SU-DHL-6 (cell line): ENCODE measurements around the gene HMCN2.

ENCODE experiments used
- H2AFZ ChIP-seq: fragments of 200-600 bp; sonication (generic); 2 replicates; pipeline ENCODE4 v1.6.1; 2014; ENCODE audit warnings: low read depth, mild to moderate bottlenecking, moderate library complexity, mixed read lengths, antibody characterized with exemption, low read length; ENCODE audit not compliant: severe bottlenecking
- H3F3A ChIP-seq: fragments of 200-600 bp; shearing (Covaris generic); 2 replicates; pipeline ENCODE4 v1.6.0; 2016; ENCODE audit warnings: antibody characterized with exemption, mild to moderate bottlenecking; ENCODE audit not compliant: insufficient read depth
- H3K27ac ChIP-seq: fragments of 200-600 bp; sonication (generic); 2 replicates; pipeline ENCODE4 v1.5.1; 2016; ENCODE audit warnings: low read depth, mild to moderate bottlenecking, low read length, moderate library complexity, mixed read lengths
- H3K27me3 ChIP-seq: fragments of 200-600 bp; sonication (generic), shearing (Covaris generic); 2 replicates; pipeline ENCODE4 v1.6.0; 2014; ENCODE audit warnings: mild to moderate bottlenecking, low read length
- H3K36me3 ChIP-seq: fragments of 200-600 bp; sonication (generic); 2 replicates; pipeline ENCODE4 v1.6.1; 2014; ENCODE audit warnings: mild to moderate bottlenecking, low read length, mixed read lengths
- H3K4me2 ChIP-seq: fragments of 300-600, 200-600 bp; shearing (Covaris generic), sonication (generic); 2 replicates; pipeline ENCODE4 v1.6.0; 2014; ENCODE audit warnings: low read length, low read depth, mild to moderate bottlenecking; ENCODE audit not compliant: poor library complexity, severe bottlenecking
- H3K4me3 ChIP-seq: fragments of 200-600 bp; sonication (generic); 2 replicates; pipeline ENCODE4 v1.5.1; 2014; ENCODE audit warnings: antibody characterized with exemption, low read length, mild to moderate bottlenecking, mixed read lengths; ENCODE audit not compliant: insufficient read depth, poor library complexity, severe bottlenecking
- H3K79me2 ChIP-seq: fragments of 200-600 bp; sonication (generic); 2 replicates; pipeline ENCODE4 v1.6.1; 2014; ENCODE audit warnings: mild to moderate bottlenecking, low read length, moderate library complexity; ENCODE audit not compliant: insufficient read depth
- H3K9ac ChIP-seq: fragments of 200-600 bp; sonication (generic); 2 replicates; pipeline ENCODE4 v1.7.0; 2014; ENCODE audit warnings: mild to moderate bottlenecking, low read length
- H3K9me2 ChIP-seq: fragments of 200-600 bp; sonication (generic); replicated peaks from 2 replicates; pipeline ENCODE4 v1.6.1; 2014; ENCODE audit warnings: low read length; ENCODE audit not compliant: insufficient read depth
- H3K9me3 ChIP-seq: fragments of 200-600 bp; sonication (generic); 2 replicates; pipeline ENCODE4 v1.6.1; 2014; ENCODE audit warnings: low read length, mixed read lengths; ENCODE audit not compliant: insufficient read depth
- H4K20me1 ChIP-seq: fragments of 200-600 bp; sonication (generic); 2 replicates; pipeline ENCODE4 v1.6.1; 2014; ENCODE audit warnings: low read depth, mild to moderate bottlenecking, antibody characterized with exemption, low read length, moderate library complexity, mixed read lengths
- EZH2phosphoT487 ChIP-seq: fragments of 200-600 bp; sonication (generic), shearing (Covaris generic); conservative IDR thresholded peaks from 2 replicates; pipeline ENCODE4 v1.6.1; 2018; ENCODE audit warnings: mild to moderate bottlenecking, antibody characterized with exemption, low read length, moderate library complexity, mixed read lengths
- TF ChIP-seq, protein P1 (sequence below): fragments of 200-600 bp; sonication (generic); IDR thresholded peaks from one replicate; pipeline ENCODE4 v1.5.1; 2017; ENCODE audit warnings: antibody characterized with exemption, mild to moderate bottlenecking, low read length, moderate library complexity; ENCODE audit not compliant: insufficient read depth, poor library complexity, severe bottlenecking

HMCN2 gene

DNA sequence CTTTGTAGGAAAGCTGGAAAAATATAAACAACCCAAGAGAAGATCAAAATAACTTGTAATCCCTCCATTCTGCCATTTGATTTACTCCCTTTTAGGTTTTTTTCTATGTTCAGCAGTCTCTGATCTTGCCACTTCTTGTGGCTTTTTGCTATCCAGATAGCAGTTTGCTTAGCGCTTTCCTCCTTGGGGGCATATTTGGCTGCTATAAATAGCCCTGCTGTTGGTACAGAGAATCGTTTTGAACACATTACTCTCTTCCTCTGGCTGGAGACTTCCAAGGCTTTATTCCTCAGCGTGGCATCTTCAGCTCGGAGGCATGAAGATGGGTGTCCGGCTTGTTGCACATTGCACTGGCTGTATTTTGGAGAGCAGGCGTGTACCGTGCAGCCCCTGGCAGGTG lies 38.6 kb downstream of the HMCN2 start:
- TF ChIP-seq EZH2phosphoT487: no peak
- TF ChIP-seq, protein P1, sequence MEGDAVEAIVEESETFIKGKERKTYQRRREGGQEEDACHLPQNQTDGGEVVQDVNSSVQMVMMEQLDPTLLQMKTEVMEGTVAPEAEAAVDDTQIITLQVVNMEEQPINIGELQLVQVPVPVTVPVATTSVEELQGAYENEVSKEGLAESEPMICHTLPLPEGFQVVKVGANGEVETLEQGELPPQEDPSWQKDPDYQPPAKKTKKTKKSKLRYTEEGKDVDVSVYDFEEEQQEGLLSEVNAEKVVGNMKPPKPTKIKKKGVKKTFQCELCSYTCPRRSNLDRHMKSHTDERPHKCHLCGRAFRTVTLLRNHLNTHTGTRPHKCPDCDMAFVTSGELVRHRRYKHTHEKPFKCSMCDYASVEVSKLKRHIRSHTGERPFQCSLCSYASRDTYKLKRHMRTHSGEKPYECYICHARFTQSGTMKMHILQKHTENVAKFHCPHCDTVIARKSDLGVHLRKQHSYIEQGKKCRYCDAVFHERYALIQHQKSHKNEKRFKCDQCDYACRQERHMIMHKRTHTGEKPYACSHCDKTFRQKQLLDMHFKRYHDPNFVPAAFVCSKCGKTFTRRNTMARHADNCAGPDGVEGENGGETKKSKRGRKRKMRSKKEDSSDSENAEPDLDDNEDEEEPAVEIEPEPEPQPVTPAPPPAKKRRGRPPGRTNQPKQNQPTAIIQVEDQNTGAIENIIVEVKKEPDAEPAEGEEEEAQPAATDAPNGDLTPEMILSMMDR: no peak

DNA sequence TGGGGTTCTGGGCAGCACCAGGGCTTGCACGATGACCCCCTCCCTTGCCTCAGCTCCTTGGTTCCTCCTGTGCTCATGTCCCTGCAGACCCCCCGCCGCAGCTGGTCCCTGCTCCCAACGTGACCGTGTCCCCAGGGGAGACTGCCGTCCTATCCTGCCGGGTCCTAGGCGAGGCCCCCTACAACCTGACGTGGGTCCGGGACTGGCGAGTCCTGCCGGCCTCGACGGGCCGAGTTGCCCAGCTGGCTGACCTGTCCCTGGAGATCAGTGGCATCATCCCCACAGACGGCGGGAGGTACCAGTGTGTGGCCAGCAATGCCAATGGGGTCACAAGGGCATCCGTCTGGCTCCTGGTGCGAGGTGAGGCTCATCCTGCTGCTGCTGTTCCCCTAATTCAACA lies 39.1 kb downstream of the HMCN2 start:
- Histone ChIP-seq H3K79me2 (no peaks in the 10 kb centered on the region), H3K4me2 (no peak overlapping the region), H3K9me3 (no peaks in the 10 kb centered on the region), H3K27me3 (no peaks in the 10 kb centered on the region), H3F3A (no peaks in the 10 kb centered on the region), H3K27ac (no peak overlapping the region), H2AFZ (no peak overlapping the region), H3K4me3 (no peak overlapping the region), H3K9me2 (no peaks in the 10 kb centered on the region), H4K20me1 (no peaks in the 10 kb centered on the region), H3K9ac (no peak overlapping the region), H3K36me3 (no peaks in the 10 kb centered on the region)
- TF ChIP-seq EZH2phosphoT487: no peak
- TF ChIP-seq, protein P1: no peak

More for the DNA sequence above, 38.6 kb downstream of the HMCN2 start:
- Histone ChIP-seq H3K36me3 (no peaks in the 10 kb centered on the region), H3K27ac (no peak overlapping the region), H3K9ac (no peak overlapping the region), H3K27me3 (no peaks in the 10 kb centered on the region), H3K4me2 (no peak overlapping the region), H3K9me2 (no peaks in the 10 kb centered on the region), H3K4me3 (no peak overlapping the region), H3K79me2 (no peaks in the 10 kb centered on the region), H2AFZ (no peak overlapping the region), H4K20me1 (no peaks in the 10 kb centered on the region), H3F3A (no peaks in the 10 kb centered on the region), H3K9me3 (no peaks in the 10 kb centered on the region)

DNA sequence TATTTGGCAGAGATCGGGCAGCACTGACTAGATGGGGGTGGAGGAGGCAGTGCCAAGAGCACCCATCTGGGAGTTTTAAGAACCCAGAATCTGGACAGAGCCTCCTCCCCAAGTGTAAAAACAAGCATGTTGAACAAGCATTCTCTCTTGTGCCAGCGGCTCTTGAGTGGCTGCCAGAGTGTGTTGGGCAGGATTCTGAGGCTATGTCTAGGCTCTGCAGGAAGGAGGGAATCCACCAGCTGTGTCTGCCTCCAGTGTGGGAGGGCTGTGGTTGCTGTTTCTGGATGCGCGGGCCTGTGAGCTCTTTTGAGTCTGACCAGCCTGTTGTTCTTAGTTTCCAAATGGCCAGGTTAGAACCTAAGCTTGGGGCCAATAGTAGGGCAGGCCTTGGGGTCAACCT lies 39.8 kb downstream of the HMCN2 start:
- H2AFZ ChIP-seq: no peak overlapping the region
- no peaks in the 10 kb centered on the region for H3K9me2 ChIP-seq
- H3K79me2 ChIP-seq: no peaks in the 10 kb centered on the region
- no peak overlapping the region for H3K9ac ChIP-seq
- no peaks in the 10 kb centered on the region for H3F3A ChIP-seq
- no peaks in the 10 kb centered on the region for H3K36me3 ChIP-seq
- no peaks in the 10 kb centered on the region for H4K20me1 ChIP-seq
- no peaks in the 10 kb centered on the region for H3K9me3 ChIP-seq
- no peak for TF ChIP-seq EZH2phosphoT487
- TF ChIP-seq, protein P1: no peak
- H3K4me2 ChIP-seq: no peak overlapping the region
- no peaks in the 10 kb centered on the region for H3K27me3 ChIP-seq
- H3K4me3 ChIP-seq: no peak overlapping the region
- H3K27ac ChIP-seq: no peak overlapping the region
